Amygdala (tissue), 56 donors: ENCODE data around the gene KRTAP12-2.
"Not testable (repeated sequence)": the region's sequence is repeated elsewhere in the genome, so short reads cannot be mapped to it uniquely, and the experiment has no call there.

Experiments used
- DNase-seq, 56 donors: peaks; one replicate each; lab custom pipeline; 2025; lab: John Stamatoyannopoulos, UW

Gene KRTAP12-2

GRCh38 chr21:44686000-44686781 is 19.5 kb upstream of the KRTAP12-2 start:
- no peak for DNase-seq

DNA sequence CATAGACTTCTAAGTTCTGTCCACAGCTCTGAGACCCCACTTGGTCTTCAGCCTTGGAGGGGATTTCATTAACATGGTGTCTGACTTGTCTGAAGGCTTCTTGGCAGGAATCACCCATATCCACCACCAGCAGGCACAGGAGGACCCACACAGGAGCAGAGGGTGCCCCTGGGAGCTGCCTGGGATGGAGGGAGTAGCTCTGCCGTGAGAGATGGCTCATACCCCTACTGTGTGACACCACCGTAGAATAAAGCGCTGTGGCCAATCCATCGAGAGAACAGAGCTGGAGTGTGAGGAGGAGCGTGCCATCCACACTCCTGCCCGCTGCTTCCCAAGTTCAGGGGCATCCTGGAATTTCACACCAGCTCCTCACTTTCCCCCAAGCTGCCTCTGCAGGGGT is 18.3 kb upstream of the KRTAP12-2 start:
- not testable (repeated sequence) for DNase-seq

GRCh38 chr21:44684483-44684882 is 17.8 kb upstream of the KRTAP12-2 start:
- no peak for DNase-seq

- no peak for DNase-seq
Observed at GRCh38 chr21:44684077-44684476, 17.4 kb upstream of the KRTAP12-2 start.

DNA sequence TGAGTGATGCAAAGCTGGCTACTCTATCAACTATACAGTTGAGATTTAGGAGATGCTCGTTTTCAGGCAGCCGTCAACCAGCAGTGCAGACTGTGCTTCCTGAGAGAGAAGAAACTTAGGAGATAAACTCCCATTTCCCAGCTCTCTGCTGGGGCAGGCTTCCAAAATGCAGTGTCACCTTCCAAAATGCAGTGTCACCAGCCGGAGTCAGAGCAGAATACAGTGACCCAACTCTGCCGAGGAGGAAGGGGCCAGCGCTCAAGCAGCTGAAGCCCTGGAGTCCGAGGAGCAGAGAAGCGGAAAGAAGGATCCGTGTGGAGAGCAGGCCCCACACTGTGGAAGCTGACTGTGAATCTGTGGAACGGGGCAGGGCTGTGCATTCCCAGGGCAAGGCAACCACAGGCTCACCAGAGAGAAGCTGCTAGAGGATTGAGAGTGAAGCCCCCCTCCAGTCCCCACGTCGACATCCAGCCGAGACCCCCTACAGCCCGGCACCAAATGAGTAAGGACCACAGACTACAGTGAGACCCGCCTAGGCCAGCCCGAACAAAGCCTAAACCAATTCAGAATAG is 15.9 kb upstream of the KRTAP12-2 start:
- no peak for DNase-seq

DNA sequence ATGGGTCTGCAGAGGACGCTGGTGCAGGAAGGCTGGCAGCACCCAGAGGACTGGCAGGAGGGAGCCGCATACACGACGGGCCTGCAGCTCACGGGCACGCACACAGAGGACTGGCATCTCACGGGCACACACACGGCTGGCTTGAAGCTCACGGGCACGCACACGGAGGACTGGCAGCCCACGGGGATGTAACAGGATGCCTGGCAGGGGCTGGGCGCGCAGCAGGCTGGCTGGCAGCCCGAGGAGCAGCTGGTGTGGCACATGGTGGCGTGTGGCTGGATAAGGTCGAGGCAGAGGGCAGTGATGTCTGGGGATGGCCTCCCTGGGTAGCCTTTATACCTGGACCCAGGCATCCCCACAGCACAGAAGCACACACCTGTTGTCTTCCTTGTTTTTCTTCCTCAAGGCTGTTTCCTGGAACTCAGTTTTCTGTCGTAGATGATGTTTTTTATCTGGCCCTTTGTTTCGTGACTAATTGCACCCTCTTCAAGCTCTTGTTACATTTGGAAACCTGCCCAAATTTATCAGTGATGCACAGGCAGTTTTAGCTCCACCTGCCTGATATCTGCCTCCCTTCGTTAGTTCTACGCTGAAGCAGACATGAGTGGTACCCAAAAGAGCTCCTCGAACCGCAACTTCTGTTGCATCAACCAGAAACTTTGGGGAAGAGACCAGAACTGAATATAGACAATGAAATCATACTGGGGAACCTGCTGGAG is 15.3 kb upstream of the KRTAP12-2 start, which contains the start of gene KRTAP12-1:
TSS of gene KRTAP12-1 (minus strand) at position 303 of the 719 bp plus-strand sequence. CDS start at position 263, 40 bp downstream.
- no peak for DNase-seq

- no peak for DNase-seq
Observed at GRCh38 chr21:44681152-44681551, 14.4 kb upstream of the KRTAP12-2 start.

- DNase-seq: no peak
Observed at GRCh38 chr21:44677881-44678280, 11.2 kb upstream of the KRTAP12-2 start.

DNA sequence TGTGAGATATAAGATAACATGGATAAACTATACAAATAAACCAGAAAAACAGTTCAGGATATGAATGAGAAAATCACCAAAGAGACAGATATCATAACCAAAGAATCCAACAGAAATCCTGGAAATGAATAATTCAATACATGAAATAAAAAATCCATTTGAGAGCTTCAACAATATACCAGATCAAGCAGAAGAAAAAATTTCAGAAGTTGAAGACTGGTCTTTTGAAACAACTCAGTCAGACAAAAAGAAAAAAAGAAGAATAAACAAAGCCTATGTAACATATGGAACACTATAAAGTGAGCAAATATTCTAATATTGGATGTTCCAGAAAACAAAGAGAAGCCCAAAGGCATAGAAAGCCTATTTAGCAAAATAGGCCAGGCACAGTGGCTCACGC is 5.2 kb upstream of the KRTAP12-2 start:
- no peak for DNase-seq

- no peak for DNase-seq
Observed at GRCh38 chr21:44670642-44671432, 4.1 kb upstream of the KRTAP12-2 start.

DNA sequence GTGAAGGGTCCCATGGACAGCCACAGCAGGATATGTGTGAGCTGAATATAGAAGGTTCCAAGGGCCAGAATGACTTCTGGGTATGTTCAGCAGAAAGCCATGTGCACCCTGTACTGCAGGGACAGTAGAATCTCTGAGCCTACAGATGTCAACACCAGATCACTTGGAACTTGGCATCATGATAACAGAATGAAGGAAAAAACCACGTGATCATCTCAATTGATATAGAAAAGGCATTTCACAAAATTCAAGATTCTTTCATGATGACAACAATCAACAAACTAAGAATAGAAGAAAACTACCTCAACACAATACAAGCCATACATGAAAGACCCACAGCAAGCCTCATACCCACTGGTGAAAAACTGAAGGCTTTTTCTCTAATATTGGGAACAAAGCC is 885 bp upstream of the KRTAP12-2 start:
- DNase-seq: no peak

- DNase-seq: no peak
Observed at GRCh38 chr21:44664691-44665090, 2.0 kb downstream of the KRTAP12-2 start.

DNA sequence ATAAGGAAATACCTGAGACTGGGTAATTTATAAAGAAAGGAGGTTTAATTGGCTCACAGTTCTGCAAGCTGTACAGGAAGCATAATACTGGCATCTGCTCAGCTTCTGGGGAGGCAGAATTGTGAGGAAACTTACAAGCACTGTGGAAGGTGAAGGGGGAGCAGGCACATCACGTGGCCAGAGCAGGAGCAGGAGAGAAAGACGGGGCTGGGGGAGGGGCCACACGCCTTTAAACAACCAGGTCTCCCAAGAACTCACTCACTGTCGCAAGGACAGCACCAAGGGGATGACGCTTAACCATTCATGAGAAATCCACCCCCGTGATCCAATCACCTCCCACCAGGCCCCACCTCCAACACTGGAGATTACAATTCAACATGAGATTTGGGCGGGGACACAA is 5.2 kb downstream of the KRTAP12-2 start:
- DNase-seq: not testable (repeated sequence)

GRCh38 chr21:44658913-44659595 is 7.7 kb downstream of the KRTAP12-2 start:
- no peak for DNase-seq

GRCh38 chr21:44658541-44658910 is 8.2 kb downstream of the KRTAP12-2 start:
- no peak for DNase-seq

DNA sequence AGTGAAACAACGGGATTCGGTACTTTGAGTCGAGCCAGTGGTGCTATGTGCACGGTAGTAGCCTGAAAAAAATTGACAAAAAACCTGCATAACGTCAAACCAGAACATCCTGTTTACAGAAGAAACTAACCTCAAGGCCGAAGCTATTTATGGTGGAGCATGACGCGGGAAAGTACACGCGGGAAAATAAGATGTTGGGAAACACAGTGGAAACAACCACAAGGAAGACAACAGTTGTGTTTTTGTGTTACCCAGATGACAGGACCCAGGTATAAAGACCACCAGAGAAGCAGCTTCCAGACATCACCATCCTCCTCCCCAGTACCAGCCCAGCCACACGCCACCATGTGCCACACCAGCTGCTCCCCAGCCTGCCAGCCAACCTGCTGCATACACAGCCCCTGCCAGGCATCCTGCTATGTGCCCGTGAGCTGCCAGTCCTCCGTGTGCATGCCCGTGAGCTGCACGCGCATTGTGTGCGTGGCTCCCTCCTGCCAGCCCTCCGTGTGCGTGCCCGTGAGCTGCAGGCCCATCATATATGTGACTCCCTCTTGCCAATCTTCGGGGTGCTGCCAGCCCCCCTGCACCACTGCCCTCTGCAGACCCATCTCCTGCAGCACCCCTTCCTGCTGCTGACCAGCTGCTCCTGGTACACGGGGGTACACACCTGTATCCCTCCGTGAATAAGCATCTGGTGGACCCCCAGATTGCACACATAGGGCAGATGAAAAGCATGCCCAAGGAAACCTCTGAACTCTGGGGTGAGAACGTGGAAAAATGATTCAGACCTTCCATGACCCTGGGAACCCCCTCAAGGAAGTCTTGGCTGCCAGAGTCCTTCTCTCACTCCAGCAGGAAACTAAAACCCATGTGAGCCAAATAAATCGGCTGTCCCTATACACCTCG is 8.8 kb downstream of the KRTAP12-2 start, which contains the start of gene KRTAP12-3:
TSS of gene KRTAP12-3 (plus strand) at position 298 of the 906 bp plus-strand sequence. CDS start at position 346, 48 bp downstream.
- no peak for DNase-seq

GRCh38 chr21:44656868-44657267 is 9.9 kb downstream of the KRTAP12-2 start:
- DNase-seq: no peak

- no peak for DNase-seq
Observed at GRCh38 chr21:44654576-44655175, 12.1 kb downstream of the KRTAP12-2 start, which contains the start of gene KRTAP12-4. TSS of gene KRTAP12-4 (minus strand) at chr21:44654659. CDS start at chr21:44654614, 45 bp downstream.
